Endothelial cell of umbilical vein (primary cell): ENCODE data around the gene PCDHGA4. TPM values are rescaled to one million over a fixed set of nuclear protein-coding genes. Genes with fewer than 3 reads are reported as not detected.

Source experiments
- BruUV-seq: library from RNA; stranded (reverse); fragments of 400-500 nt; replicated peaks from 2 replicates; lab custom pipeline; 2021; lab: Mats Ljungman, UMichigan
- CTCF ChIA-PET: fragments of 300-600, 350-600 bp; sonication (Branson Sonifier 250); formaldehyde crosslinking; loops from one replicate; lab custom pipeline; 2021; ENCODE audit warnings: antibody characterized with exemption, inconsistent platforms; lab: Charles Lee
- POLR2A ChIA-PET: fragments of 300-600, 350-600 bp; sonication (Branson Sonifier 250); formaldehyde crosslinking; loops from one replicate; lab custom pipeline; 2021; ENCODE audit warnings: antibody characterized with exemption, inconsistent platforms; lab: Charles Lee
- DNase-seq: peaks from one replicate; pipeline ENCODE4 v3.0.0-alpha.2; 2011; ENCODE audit warnings: low read depth, low spot score
- FAIRE-seq: peaks from 2 replicates; lab custom pipeline; 2011; peaks lifted over from hg19 to GRCh38; lab: Jason Lieb, UNC
- H2AFZ ChIP-seq: 2 replicates; pipeline ENCODE4 v1.6.0; 2012; ENCODE audit warnings: low read depth, low read length, control low read depth, inconsistent platforms
- H3K27ac ChIP-seq: 2 replicates; pipeline ENCODE4 v1.5.1; 2011; ENCODE audit warnings: low read depth, mild to moderate bottlenecking, control low read depth, low read length, moderate library complexity; ENCODE audit not compliant: insufficient read depth
- H3K27me3 ChIP-seq, 2 experiments: 2 replicates each; pipeline versions ENCODE4 v1.6.0 to v1.6.1; 2011; ENCODE audit warnings: low read length in 2 of 2, mixed read lengths in 1 of 2; ENCODE audit not compliant: control insufficient read depth in 2 of 2, insufficient read depth in 2 of 2
- H3K36me3 ChIP-seq, 2 experiments: 2 replicates in 1 of 2; 3 replicates in 1 of 2; pipeline ENCODE4 v1.5.1; 2011; ENCODE audit warnings: low read length in 2 of 2, mild to moderate bottlenecking in 1 of 2, moderate library complexity in 1 of 2; ENCODE audit not compliant: control insufficient read depth in 2 of 2, insufficient read depth in 2 of 2; ENCODE audit errors: extremely low read depth in 1 of 2
- H3K4me1 ChIP-seq: 3 replicates; pipeline ENCODE4 v1.5.1; 2011; ENCODE audit warnings: mild to moderate bottlenecking, low read length; ENCODE audit not compliant: control insufficient read depth, insufficient read depth; ENCODE audit errors: extremely low read depth
- H3K4me2 ChIP-seq: 2 replicates; pipeline ENCODE4 v1.6.1; 2011; ENCODE audit warnings: low read length, control low read depth, mixed read lengths; ENCODE audit not compliant: insufficient read depth
- H3K4me3 ChIP-seq, 3 experiments: fragments of 200-600 bp in 1 of 3; sonication (generic), shearing (Covaris generic) in 1 of 3; replicated peaks in 1 of 3; 2 replicates each; pipeline ENCODE4 v1.5.1; 2011 to 2016; ENCODE audit warnings: control low read depth in 3 of 3, low read length in 3 of 3, mild to moderate bottlenecking in 2 of 3, inconsistent platforms in 1 of 3, low read depth in 1 of 3, moderate library complexity in 1 of 3; ENCODE audit not compliant: insufficient read depth in 1 of 3
- H3K79me2 ChIP-seq: 2 replicates; pipeline ENCODE4 v1.6.0; 2012; ENCODE audit warnings: low read length, inconsistent platforms; ENCODE audit not compliant: control insufficient read depth, insufficient read depth
- H3K9ac ChIP-seq: replicated peaks from 2 replicates; pipeline ENCODE3; 2011; ENCODE audit warnings: low read length, control low read depth; ENCODE audit not compliant: insufficient read depth; ENCODE audit errors: extremely low read depth
- H3K9me1 ChIP-seq: replicated peaks from 3 replicates; pipeline ENCODE4 v1.6.0; 2011; ENCODE audit warnings: mild to moderate bottlenecking, low read length; ENCODE audit not compliant: control insufficient read depth, insufficient read depth; ENCODE audit errors: extremely low read depth
- H3K9me3 ChIP-seq: replicated peaks from 2 replicates; pipeline ENCODE4 v1.5.1; 2012; ENCODE audit warnings: low read length, inconsistent platforms; ENCODE audit not compliant: control insufficient read depth, insufficient read depth
- H4K20me1 ChIP-seq: replicated peaks from 2 replicates; pipeline ENCODE3; 2011; ENCODE audit warnings: mild to moderate bottlenecking, low read length; ENCODE audit not compliant: control insufficient read depth, insufficient read depth; ENCODE audit errors: extremely low read depth
- CTCF ChIP-seq, 2 donors: IDR thresholded peaks; 1 replicate in 1 of 2; 2 replicates in 1 of 2; pipeline ENCODE4 v1.5.1; 2011; ENCODE audit warnings: low read length in 2 of 2, mild to moderate bottlenecking in 2 of 2, moderate library complexity in 2 of 2, control low read depth in 1 of 2, inconsistent platforms in 1 of 2, low read depth in 1 of 2; ENCODE audit not compliant: insufficient read depth in 1 of 2; ENCODE audit errors: extremely low read depth in 1 of 2
- EZH2 ChIP-seq: IDR thresholded peaks from 2 replicates; pipeline ENCODE4 v1.6.1; 2012; ENCODE audit warnings: borderline replicate concordance, low read depth, mild to moderate bottlenecking, moderate library complexity, low read length, inconsistent platforms; ENCODE audit not compliant: severe bottlenecking
- FOS ChIP-seq: IDR thresholded peaks from 2 replicates; pipeline ENCODE4 v1.6.1; 2011; ENCODE audit warnings: mild to moderate bottlenecking, low read length, moderate library complexity, borderline replicate concordance; ENCODE audit not compliant: insufficient read depth
- MAX ChIP-seq: IDR thresholded peaks from 2 replicates; pipeline ENCODE4 v1.6.1; 2011; ENCODE audit not compliant: insufficient read depth, insufficient read length
- MYC ChIP-seq: IDR thresholded peaks from one replicate; pipeline ENCODE4 v1.6.1; 2011; ENCODE audit warnings: mild to moderate bottlenecking, low read depth, low read length
- POLR2A ChIP-seq: IDR thresholded peaks from 2 replicates; pipeline ENCODE4 v1.6.1; 2012; ENCODE audit warnings: low read depth, mild to moderate bottlenecking, control low read depth, low read length
- dilution Hi-C: fragments of 300-500 bp; cut with MboI; formaldehyde crosslinking; loops from one replicate; pipeline ENCODE4 v1.15.0; 2019; ENCODE audit warnings: low sequenced_read_pairs; ENCODE audit not compliant: extremely low pct_ligation_motif_present
- intact Hi-C: fragments of 100-400 bp; cut with micrococcal nuclease; formaldehyde crosslinking; loops from one replicate; pipeline ENCODE4 v1.10.0; 2022
- polyA plus RNA-seq, 4 experiments: library from polyadenylated mRNA; depleted of rRNA in 3 of 4; stranded (reverse) in 3 of 4; unstranded in 1 of 4; fragments of >200 nt; gene quantifications; 2 replicates each; pipeline versions ENCODE4 v1.2.1 to v1.2.3, GENCODE V29; 2011 to 2012; ENCODE audit warnings: missing spikeins in 1 of 4
- total RNA-seq: library from RNA; stranded (reverse); gene quantifications from 2 replicates; pipeline ENCODE4 v1.2.3, GENCODE V29; 2021

Gene PCDHGA4
- total and polyA plus RNA-seq, 2 donors (not counting 3 experiments of a cell fraction or from before 2014, with no cell fraction given): 2.6 to 3.0 TPM

- peak; percentile 18 to 32 for TF ChIP-seq CTCF (IDR thresholded peaks at IDR 0.05; ENCODE audit: extremely low read depth in 1 of 2, insufficient read depth in 1 of 2, low read depth in 1 of 2, low read length in 2 of 2)
- TF ChIP-seq FOS: no peak
- no peak for TF ChIP-seq MYC
- TF ChIP-seq EZH2: peak; percentile 28
- TF ChIP-seq POLR2A: no peak
- no peak for TF ChIP-seq MAX
- H3K79me2 ChIP-seq: no peaks in the 10 kb centered on the region
- H3K9ac ChIP-seq: no peak within 1 kb of the TSS
- H3K27me3 ChIP-seq: peaks cover 43 to 66% of the 10 kb centered on the region in 2 experiments
- FAIRE-seq (peak; percentile 24), DNase-seq (peak; percentile 16)
- no peak within 1 kb of the TSS for H3K4me2 ChIP-seq
- intact Hi-C loops: no loop called here
- no peak within 1 kb of the TSS for H3K4me3 ChIP-seq
- TSS peak; percentile 13 for BruUV-seq
- ChIA-PET CTCF (interaction anchor here (0.6 to 1.3 kb wide), 9 partner anchors 10 to 204 kb away, joined by 3 to 5 read pairs (median 3); partner anchors contain the start of genes PCDHGA11, PCDHGA12 and PCDHGB1), POLR2A (no interaction called here)
- H3K9me1 ChIP-seq: no peaks in the 10 kb centered on the region
- no peaks in the 10 kb centered on the region for H3K4me1 ChIP-seq
- H3K27ac ChIP-seq: no peak within 1 kb of the TSS
- H2AFZ ChIP-seq: peak within 1 kb of the TSS; percentile 12
- no peaks in the 10 kb centered on the region for H3K36me3 ChIP-seq
- H3K9me3 ChIP-seq: no peaks in the 10 kb centered on the region
- dilution Hi-C loops: no loop called here
- no peaks in the 10 kb centered on the region for H4K20me1 ChIP-seq
Measured at GRCh38 chr5:141359790-141360426, 5.1 kb downstream of the PCDHGA4 start, which contains the start of gene PCDHGB2. Gene PCDHGB2 (plus strand): TSS chr5:141359994. CDS start chr5:141360136, 142 bp downstream.
